ENCODE results near the gene ZDHHC14. TPM values are rescaled to one million over a fixed set of nuclear protein-coding genes. Genes with fewer than 3 reads are reported as not detected.

ZDHHC14 gene
- total RNA-seq, 4 donors from 2014 or later = 6.5 to 10.4 (median 8.0) TPM

- TF ChIP-seq CTCF (IDR thresholded peaks at IDR 0.05; ENCODE audit: low read depth) = no peak
Measured at GRCh38 chr6:157672726-157673412, 291.9 kb downstream of the ZDHHC14 start.

GRCh38 chr6:157673596-157673995, 292.6 kb downstream of the ZDHHC14 start:
- no peak for TF ChIP-seq CTCF (IDR thresholded peaks at IDR 0.05; ENCODE audit: low read depth)

GRCh38 chr6:157674061-157674460, 293.1 kb downstream of the ZDHHC14 start:
- TF ChIP-seq CTCF (IDR thresholded peaks at IDR 0.05; ENCODE audit: low read depth) = no peak

- TF ChIP-seq CTCF (IDR thresholded peaks at IDR 0.05; ENCODE audit: low read depth) = no peak
Measured at GRCh38 chr6:157675831-157676230, 294.8 kb downstream of the ZDHHC14 start.

GRCh38 chr6:157676241-157676640, 295.3 kb downstream of the ZDHHC14 start:
- no peak for TF ChIP-seq CTCF (IDR thresholded peaks at IDR 0.05; ENCODE audit: low read depth)

- TF ChIP-seq CTCF (IDR thresholded peaks at IDR 0.05; ENCODE audit: low read depth) = no peak
Measured at GRCh38 chr6:157677235-157677634, 296.2 kb downstream of the ZDHHC14 start.

GRCh38 chr6:157679605-157680580, 298.9 kb downstream of the ZDHHC14 start:
- no peak for TF ChIP-seq CTCF (IDR thresholded peaks at IDR 0.05; ENCODE audit: low read depth)
